Frontal cortex (tissue), 4 donors: ENCODE results near the gene PRKRIP1. TPM values are rescaled to one million over a fixed set of nuclear protein-coding genes. Genes with fewer than 3 reads are reported as not detected.
"Not testable (repeated sequence)": the region's sequence is repeated elsewhere in the genome, so short reads cannot be mapped to it uniquely, and the experiment has no call there.

Experiments used
- DNase-seq, 2 donors: peaks; one replicate each; pipeline ENCODE4 v3.0.0; 2012; ENCODE audit warnings: low spot score in 2 of 2
- FAIRE-seq: peaks from 2 replicates; lab custom pipeline; 2012; peaks lifted over from hg19 to GRCh38; lab: Jason Lieb, UNC
- total RNA-seq: library from RNA; depleted of rRNA; stranded (reverse); fragments of >200 nt; gene quantifications from one replicate; pipeline ENCODE4 v1.2.3, GENCODE V29; 2014
- donor health status: control.
- donor health status: control.
- donor health status: control.

PRKRIP1 gene
- 15.5 TPM for total RNA-seq

- no peak for FAIRE-seq
- peak; percentile 83 to 93 for DNase-seq
Measured at GRCh38 chr7:102395873-102396709, at the start of gene PRKRIP1. Gene PRKRIP1 (plus strand): TSS chr7:102396363. CDS start chr7:102396412, 49 bp downstream.

- not testable (repeated sequence) for FAIRE-seq, DNase-seq
Measured at GRCh38 chr7:102346983-102347382, 49.2 kb upstream of the PRKRIP1 start.

GRCh38 chr7:102356344-102356743, 39.8 kb upstream of the PRKRIP1 start, which contains the start of gene SPDYE6:
Gene SPDYE6 (minus strand): TSS chr7:102356444. CDS start chr7:102356023, 421 bp downstream.
- not testable (repeated sequence) for FAIRE-seq, DNase-seq

- FAIRE-seq = not testable (repeated sequence)
- DNase-seq = peak; percentile 78 to 81
Measured at GRCh38 chr7:102363549-102364393, 32.4 kb upstream of the PRKRIP1 start.

GRCh38 chr7:102364394-102364886, 31.7 kb upstream of the PRKRIP1 start:
- DNase-seq, FAIRE-seq: not testable (repeated sequence)

- DNase-seq, FAIRE-seq: not testable (repeated sequence)
Measured at GRCh38 chr7:102365390-102365789, 30.8 kb upstream of the PRKRIP1 start.

- FAIRE-seq, DNase-seq: not testable (repeated sequence)
Measured at GRCh38 chr7:102370038-102370437, 26.1 kb upstream of the PRKRIP1 start.

GRCh38 chr7:102372796-102373195, 23.4 kb upstream of the PRKRIP1 start:
- not testable (repeated sequence) for FAIRE-seq, DNase-seq

- FAIRE-seq (no peak), DNase-seq (no peak)
Measured at GRCh38 chr7:102376964-102377466, 19.1 kb upstream of the PRKRIP1 start.

- not testable (repeated sequence) for DNase-seq, FAIRE-seq
Measured at GRCh38 chr7:102380837-102381236, 15.3 kb upstream of the PRKRIP1 start.

- not testable (repeated sequence) for DNase-seq, FAIRE-seq
Measured at GRCh38 chr7:102381696-102382425, 14.3 kb upstream of the PRKRIP1 start.

- FAIRE-seq (no peak), DNase-seq (no peak)
Measured at GRCh38 chr7:102387064-102387463, 9.1 kb upstream of the PRKRIP1 start.

GRCh38 chr7:102389810-102390209, 6.4 kb upstream of the PRKRIP1 start:
- no peak for DNase-seq
- FAIRE-seq = no peak

- DNase-seq (peak; percentile 40 to 67), FAIRE-seq (no peak)
Measured at GRCh38 chr7:102390697-102391484, 5.3 kb upstream of the PRKRIP1 start.

GRCh38 chr7:102392330-102392729, 3.8 kb upstream of the PRKRIP1 start:
- FAIRE-seq = no peak
- DNase-seq = no peak

- FAIRE-seq (no peak), DNase-seq (no peak)
Measured at GRCh38 chr7:102393467-102393866, 2.7 kb upstream of the PRKRIP1 start.

GRCh38 chr7:102395592-102395872, 631 bp upstream of the PRKRIP1 start:
- FAIRE-seq (no peak), DNase-seq (no peak)

- DNase-seq = no peak
Measured at GRCh38 chr7:102396710-102397019, 502 bp downstream of the PRKRIP1 start.

GRCh38 chr7:102398543-102398942, 2.4 kb downstream of the PRKRIP1 start:
- no peak for DNase-seq
- no peak for FAIRE-seq

More at GRCh38 chr7:102396710-102397019, 502 bp downstream of the PRKRIP1 start:
- FAIRE-seq = no peak
